ENCODE results near the gene SLC22A12.

The SLC22A12 gene

DNA sequence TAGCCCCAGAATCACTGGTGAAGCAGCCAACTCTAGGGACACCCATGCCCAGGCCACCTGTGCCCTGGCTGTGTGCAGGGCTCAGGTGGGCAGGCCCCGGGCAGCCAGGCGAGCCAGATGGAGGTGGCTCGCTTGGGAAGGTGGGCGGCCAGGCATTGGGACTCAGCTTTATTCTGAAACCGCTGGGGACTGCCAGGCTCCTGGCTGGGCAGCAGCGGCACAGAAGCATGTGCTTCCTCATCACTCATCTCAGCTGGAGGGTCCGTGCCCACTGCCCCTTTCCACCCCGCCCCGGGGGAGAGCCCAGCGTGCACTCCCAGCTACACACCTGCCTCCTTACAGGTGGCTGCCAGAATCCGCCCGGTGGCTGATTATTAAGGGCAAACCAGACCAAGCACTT is 27.1 kb upstream of the SLC22A12 start:
- DNase-seq (ENCODE audit: low read depth in 2 of 2): no peak

DNA sequence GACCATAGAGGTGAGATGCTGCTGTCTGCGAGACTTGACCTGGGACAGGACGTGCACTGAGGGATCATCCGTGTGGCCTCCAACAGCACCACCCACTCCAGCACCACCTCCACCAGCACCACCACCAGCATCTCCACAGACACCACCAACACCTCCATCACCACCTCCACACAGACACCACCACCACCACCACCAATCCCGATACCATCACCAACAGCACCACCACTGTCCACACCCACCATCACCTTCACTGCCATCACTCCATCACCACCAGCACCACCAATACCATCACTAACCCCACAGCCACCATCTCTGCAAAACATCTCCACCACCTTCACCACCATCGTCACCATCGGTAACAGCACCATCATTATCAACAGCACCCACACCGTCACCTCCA is 26.6 kb upstream of the SLC22A12 start:
- no peak for DNase-seq (ENCODE audit: low read depth in 2 of 2)

DNA sequence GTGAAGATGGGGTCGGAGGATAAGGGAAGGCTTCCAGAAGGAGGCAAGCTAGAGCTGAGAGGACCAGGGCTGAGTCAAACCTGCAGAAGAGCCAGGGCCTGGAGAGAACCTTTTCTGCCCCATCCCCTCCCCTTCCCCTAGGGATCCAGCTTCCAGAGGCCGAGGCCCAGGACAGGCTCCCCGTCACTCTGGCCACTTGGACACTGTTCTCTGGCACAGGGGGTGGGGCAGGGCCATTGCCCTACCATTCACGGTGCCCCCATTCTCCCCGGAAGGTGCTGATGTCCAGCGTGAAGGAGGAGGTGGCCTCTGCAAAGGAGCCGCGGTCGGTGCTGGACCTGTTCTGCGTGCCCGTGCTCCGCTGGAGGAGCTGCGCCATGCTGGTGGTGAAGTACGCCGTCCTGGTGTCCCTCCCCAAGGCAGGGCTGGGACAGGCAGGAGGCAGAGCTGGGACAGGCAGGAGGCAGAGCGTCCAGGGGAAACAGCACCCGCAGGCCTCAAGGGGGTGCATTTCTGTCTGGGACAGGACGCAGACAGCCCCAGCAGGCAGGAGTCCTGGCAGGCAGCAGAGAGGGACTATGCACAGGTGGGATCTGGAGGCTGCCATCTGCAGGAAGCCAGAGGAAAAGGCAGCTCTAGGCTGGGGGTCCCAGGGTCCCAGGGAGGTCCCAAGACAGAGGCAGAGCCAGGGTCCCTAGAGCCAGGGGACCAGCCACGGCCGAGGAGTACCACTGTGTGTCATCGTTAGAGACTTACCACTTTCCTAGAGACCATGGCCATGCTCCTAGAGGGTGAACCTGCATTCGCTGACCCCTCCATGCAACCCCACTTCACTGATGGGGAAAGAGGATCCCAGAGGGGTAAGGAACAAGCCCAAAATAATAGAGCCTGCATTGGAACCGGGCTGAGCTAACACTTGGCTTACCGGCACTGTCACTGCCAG is 25.8 kb upstream of the SLC22A12 start:
- DNase-seq (ENCODE audit: low read depth in 2 of 2): no peak

DNA sequence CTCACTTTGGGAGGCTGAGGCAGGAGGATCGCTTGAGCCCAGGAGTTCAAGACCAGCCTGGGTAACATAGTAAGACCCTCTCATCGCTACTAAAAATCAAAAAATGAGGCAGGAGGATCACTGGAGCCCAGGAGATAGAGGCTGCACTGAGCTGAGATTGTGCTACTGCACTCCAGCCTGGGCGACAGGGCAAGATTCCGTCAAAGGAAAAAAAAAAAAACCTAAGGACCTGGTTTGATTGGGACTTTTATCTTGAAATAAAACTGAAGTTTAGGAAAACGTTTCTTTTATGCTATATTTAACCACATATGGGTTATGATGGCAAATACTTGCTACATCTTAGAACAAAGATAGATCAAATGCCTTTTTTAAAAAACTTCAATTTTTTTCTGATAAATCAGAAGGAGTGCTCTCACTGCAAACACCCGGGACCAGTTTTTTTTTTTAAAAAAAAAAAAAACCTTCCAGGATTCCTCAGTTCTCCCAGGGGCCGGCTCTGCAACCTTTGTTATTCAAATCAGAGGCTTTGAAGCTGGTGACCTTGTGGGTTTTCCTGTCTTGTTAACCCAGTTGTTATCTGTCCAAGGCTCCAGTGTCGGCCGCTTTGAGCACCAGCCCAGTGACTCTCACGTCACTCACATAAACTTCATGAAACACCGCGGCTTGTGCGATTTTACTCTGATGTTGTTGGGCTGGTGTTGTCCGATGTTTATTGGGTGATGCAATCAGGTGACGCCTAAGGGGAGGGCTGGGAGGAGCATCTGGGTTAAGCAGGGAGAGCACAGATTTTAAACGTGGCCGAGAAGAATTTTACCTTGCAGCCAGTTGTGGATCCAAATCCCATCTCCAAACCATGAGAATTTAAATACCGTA is 24.7 kb upstream of the SLC22A12 start:
- peak; percentile 6 to 19 for DNase-seq (ENCODE audit: low read depth in 2 of 2)

DNA sequence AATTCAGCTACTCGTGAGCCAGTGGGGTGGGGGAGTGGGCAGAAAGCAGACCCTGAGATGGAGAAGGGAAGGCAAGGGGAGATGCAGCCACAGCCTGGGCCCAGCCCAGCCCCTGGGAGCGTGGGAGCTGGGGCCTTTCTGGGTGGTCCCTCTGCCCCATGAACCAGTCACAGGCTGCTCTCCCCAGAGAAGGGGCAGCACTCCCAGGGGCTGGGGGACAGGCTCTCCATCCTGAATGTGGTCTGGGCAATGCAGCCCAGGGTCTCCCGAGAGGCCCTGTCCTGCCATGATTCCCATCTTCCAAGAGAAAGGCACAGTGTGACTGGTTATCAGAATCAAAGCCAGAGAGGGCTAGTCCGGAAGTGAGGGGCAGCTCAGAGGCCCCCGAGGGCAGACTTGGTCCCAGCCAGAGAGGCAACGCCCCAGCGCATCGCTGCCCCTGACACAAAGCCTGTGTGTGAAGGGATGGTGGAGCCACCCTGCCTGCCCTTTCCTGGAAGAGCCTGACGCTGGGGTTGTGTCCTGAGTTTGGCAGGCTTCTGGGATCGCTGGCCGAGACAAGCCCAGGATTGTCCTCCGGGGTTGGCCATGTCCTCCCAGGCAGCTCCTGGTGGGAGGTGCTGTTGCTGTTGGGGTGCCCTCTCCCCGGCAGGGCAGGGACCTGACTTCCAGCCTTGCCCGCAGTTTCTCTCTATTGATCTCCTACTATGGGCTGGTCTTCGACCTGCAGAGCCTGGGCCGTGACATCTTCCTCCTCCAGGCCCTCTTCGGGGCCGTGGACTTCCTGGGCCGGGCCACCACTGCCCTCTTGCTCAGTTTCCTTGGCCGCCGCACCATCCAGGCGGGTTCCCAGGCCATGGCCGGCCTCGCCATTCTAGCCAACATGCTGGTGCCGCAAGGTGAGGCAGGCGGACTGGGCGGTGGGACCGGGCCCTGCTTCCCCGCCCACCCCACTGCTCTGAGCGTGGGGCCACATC is 23.8 kb upstream of the SLC22A12 start:
- DNase-seq (ENCODE audit: low read depth in 2 of 2): no peak

DNA sequence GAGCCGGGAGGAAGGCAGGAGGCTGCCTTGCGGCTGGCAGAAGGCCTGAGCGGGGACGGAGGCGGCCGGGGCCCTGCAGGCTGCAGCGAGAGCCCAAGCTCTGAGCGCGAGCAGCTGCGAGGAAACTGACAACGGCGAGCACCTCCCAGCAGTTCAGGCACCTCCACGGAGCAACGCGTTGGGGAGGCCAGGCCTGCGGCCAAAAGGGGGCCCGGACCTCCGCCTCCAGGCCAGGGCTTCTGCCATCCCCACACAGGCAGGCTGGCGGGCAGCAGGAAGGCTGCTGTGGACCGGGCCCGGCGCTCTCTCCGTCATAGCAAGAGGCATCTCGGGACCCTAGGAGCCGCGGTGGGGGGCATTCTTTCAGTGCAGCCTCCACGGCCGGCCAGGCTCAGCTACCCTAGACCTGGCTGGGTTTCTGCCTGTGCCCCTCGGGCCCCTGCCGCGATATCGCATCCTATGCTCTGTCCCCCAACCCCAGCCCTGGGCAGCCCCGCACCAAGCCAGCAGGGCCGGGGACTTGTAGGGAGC is 22.9 kb upstream of the SLC22A12 start:
- DNase-seq (ENCODE audit: low read depth in 2 of 2): no peak

DNA sequence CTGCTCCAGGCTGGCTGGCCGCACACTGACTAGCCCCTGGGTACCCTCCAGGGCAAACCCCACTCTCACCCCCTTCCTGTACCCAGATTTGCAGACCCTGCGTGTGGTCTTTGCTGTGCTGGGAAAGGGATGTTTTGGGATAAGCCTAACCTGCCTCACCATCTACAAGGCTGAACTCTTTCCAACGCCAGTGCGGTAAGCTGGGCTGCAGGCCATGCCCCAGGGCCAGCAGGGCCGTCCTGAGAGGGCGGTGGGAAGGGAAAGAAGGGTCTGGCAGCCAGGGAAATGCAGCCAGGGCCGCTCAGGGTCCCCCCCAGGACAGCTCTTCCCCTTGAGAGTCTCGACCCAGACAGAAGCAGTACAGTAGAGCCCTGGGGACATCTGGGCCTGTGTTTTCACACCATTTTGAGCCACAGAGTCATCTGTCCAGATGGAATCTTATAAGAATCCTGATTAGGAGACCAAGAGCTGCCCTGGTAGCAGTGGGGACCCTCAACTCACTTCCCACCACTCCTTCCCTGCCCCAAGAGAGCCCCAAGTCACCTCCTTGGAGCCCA is 22.4 kb upstream of the SLC22A12 start:
- no peak for DNase-seq (ENCODE audit: low read depth in 2 of 2)

DNA sequence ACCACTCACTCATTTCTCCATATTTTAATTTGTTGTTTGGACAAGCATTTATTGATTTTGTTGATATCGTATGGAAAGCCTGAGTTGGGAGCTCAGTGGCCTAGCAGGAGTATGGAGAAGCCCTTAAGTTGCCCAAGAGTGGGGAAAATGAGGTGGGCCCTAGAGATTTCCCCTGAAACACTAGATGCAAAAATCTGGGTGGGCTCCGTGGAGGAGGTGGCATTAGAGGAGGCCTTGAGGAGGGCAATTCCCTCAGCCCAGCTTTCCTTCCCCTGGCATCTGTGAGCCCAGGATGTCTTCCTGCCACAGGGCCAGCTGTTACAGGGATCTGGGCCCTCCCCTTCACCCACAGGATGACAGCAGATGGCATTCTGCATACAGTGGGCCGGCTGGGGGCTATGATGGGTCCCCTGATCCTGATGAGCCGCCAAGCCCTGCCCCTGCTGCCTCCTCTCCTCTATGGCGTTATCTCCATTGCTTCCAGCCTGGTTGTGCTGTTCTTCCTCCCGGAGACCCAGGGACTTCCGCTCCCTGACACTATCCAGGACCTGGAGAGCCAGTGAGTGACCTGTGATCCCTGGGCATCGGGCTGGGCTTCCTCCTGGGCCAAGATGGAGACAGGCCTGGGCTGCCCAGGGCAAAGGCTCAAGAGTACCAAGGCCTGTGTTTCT is 21.6 kb upstream of the SLC22A12 start:
- DNase-seq (ENCODE audit: low read depth in 2 of 2): no peak

DNA sequence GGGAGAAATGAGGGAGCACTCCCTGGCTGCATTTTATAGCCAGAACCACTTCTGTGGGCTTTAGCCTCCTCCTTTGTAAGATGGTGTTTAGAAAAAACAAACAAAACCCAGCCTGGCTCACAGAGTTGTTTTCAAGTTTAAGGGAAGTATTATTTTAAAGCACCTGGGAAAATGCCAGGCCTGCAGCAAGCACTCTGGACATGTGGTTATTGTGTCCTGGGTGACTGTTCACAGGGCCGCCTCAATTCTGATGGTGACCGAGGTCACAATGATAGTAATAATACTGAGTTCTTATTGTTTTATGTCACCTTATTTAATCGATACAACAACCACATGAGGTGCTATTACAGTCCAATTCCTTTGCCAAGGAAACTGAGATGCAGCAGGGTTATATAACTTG is 20.7 kb upstream of the SLC22A12 start:
- no peak for DNase-seq (ENCODE audit: low read depth in 2 of 2)

DNA sequence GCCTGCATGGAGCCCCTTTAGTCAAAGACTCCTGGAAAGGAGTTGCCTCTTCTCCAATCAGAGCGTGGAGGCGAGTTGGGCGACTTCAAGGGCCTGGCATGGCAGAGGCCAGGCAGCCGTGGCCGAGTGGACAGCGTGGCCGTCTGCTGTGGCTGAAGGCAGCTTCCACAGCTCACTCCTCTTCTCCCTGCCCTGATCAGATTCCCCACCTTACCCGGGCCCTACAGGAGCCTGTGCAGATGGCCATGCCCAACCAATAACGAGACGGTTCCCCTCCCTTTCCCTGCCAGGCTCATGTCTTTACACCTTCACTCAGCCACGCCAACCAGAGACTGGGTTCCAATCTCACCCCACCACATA is 20.0 kb upstream of the SLC22A12 start:
- no peak for DNase-seq (ENCODE audit: low read depth in 2 of 2)

DNA sequence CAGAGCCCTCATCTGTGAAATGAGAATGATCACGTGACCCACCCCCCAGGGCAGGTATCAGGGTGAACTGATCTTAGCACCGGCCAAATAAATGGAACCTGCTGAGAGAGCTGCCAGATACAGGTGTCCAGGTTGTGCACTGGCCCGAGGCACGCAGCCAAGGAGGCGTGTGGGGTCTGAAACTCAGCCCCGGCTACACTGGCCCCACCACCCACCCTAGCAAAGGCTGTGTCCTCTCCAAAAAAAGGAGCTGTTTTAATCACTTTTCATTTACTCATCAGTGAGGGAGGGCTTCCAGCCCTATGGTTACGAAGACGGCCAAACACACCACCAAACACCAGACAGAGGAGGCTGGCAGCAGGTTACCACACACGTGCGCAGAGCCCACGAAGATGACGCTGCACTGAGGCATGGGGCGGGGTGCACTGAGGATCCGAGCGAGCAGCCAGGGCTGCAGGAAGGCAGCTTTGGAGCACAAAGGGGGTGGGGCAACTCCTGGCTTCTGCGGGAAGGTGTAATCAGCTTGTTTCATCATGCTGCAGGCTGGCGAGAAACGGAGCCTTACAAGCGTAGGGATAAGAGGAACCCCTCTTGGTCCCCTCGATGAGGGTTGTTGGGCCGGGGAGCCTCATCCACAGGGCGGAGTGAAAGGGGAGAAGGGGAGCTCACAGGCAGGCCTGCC is 19.5 kb upstream of the SLC22A12 start:
- no peak for DNase-seq (ENCODE audit: low read depth in 2 of 2)

DNA sequence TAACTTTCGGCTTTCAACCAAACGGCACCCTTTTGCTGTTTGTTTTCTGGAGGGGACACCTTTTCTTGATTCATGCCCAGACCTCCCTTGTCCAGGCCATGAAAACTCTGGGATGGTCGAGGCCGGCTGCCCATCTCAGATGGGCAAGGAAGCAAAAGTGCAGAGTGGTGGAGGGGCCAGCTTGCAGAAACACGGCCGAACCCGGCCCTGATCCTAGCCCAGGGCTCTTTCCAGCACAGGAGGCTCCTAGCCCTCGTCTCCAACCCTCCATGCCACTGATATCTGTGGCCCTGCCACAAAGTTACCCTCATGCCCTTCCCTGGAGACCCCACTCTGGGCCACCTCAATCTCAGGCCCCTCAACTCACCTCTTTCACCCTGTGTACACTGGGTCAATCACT is 18.9 kb upstream of the SLC22A12 start:
- no peak for DNase-seq (ENCODE audit: low read depth in 2 of 2)

DNA sequence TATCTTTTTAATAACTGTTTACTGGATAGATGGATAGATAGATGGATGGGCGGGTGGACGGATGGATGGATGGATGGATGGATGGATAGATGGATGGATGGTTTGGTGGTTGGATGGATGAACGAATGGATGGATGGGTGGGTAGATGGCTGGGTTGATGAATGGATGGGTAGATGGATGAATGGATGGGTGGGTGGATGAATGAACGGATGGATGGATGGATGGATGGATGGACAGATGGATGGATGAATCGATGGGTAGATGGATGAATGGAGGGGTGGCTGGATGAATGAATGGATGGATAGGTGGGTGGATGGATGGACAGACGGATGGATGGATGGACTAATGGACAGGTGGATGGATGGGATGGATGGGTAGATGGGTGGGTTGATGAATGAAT is 13.8 kb upstream of the SLC22A12 start:
- DNase-seq (ENCODE audit: low read depth in 2 of 2): no peak

DNA sequence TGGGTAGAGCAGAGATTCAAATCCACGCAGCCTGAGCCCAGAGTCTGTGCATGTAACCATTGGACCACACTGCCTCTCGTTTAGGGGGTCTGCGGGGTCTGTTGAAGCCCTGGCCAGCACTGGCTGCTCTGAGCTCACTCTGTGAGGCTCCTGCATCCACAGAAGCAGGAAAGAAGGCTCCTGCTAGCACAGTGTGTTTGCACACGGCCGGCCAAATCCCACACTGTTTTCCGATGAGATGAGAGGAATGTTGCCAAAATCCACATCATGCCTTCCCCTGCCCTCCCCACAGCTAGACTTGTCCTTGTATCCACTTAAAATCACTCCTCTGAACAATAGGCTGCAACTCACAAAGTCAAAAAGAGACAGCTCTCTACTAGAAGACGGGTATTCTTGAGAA is 10.6 kb upstream of the SLC22A12 start:
- DNase-seq (ENCODE audit: low read depth in 2 of 2): no peak

DNA sequence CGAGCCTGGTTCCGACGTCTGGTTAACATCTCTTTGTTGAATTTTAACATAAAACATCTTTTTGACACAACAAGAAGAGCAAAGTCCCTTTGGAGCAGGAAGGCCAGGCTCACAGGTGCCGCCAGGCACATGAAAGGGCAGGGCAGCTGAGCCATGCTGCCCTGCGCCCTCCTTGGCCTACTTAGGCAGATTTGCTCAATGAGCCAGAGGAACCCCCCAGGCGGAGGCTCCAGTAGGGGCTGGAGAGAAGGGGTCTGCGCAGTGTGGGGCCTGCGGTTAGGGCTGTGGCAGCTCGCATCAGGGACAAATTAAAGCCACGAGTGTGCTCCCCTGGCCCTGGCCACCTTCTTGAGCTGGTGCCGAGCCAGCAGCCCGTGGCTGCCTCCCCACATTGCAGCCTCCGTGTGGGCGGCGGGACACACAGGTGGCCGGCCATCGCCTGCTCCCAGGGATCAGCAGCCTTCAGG is 9.9 kb upstream of the SLC22A12 start:
- no peak for DNase-seq (ENCODE audit: low read depth in 2 of 2)

DNA sequence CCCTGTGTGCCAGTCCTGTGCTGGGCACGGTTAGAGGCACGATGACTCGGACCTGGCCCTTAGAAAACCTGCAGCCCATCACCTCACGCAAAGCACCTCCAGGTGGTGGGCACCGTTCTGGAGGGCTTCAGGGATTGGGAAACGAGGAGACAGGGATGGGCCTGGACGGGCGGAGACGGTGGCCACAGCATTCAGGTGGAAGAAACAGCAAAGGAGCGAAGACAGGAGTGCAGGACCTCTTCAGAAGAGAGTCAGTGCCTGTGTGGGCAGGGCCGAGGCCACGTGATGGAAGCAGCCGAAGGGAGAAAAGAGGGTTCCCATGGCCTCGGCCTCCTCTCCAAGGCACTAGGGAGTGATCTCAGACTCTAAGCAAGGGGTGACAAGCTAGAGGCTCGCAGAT is 8.1 kb upstream of the SLC22A12 start:
- DNase-seq (ENCODE audit: low read depth in 2 of 2): no peak

DNA sequence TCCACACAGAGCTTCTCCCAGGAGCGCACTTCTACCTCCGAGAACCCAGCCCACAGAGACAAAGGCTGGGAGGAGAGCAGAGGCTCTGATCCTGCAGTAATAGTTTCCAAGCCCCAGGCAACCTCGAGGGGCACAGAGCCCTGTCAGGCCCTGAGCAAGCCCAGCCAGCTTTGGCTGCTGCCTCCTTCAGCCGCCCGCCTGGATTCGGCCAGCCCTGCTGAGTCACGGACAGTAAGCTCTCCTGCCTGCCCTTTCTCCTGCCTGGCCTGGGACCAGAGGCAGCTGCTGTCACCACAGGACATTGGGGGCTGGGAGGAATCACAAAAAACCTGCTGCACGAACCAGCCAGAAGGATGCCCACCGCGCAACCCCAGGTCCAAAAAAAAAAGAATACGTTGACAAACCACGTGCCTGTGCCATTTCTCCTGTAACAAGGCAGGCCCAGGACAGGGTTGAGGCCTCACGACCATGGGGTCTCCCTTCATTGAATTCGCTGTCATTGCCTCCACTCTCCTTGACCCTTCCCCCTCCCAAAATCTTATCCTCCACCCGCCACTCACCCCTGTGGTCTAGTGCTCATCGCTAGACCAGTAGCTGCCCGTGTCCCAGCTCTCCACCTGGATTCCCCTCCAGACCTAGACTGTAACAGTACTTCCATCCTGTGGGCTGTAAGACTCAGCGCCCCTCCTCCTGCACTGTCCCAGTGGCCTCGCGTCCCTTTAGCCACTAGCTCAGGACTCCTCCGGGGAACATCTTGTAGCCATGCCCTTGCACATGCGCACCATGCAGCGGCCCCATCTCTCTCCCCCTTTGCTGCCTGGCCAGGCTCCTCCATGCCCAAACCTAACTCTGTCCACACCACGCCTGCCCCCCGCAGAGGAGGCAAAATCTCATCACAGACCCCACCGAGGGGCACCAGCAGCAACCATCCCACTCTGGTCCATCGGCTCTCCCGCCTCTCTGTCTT is 7.4 kb upstream of the SLC22A12 start:
- no peak for DNase-seq (ENCODE audit: low read depth in 2 of 2)

DNA sequence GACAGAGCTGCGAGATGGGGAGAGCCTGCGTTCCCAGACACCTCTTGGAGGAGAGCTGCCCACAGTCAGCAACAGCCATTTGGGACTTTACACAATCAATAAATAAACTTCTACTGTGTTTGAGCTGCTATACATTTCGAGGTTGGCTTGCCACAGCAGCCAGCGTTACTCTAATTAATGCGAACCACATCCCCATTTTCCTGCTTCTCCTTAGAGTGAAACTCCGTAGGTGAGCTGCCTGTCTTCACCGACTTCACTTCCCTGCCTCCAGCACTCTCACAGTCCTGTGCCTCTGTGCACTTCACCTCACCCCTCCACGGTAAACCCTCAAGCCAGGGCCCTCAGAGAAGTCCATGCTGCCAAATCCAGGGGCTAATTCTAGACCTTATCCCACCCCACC is 5.9 kb upstream of the SLC22A12 start:
- DNase-seq (ENCODE audit: low read depth in 2 of 2): no peak

DNA sequence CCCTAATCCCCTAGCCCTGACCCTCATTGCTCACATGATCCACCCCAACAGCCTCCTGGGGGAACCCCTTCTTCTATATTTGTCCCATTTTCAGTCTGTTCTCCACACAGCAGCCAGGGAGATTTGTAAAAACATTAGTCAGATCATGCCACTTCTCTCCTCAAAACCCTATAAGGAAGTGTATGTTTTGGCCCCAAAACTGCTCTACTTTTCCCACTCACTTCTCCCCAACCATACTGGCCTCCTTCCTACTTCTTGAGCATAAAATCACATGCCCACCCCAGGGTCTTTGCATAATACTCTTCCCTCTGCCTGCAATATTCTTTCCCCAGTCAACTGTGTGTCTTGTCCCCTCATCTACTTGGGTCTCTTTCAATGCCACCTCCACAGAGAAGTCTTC is 4.7 kb upstream of the SLC22A12 start:
- DNase-seq (ENCODE audit: low read depth in 2 of 2): no peak

Data from stimulated activated CD4-positive, alpha-beta T cell treated with anti-CD3 and anti-CD28 coated beads, Interleukin-4, amount 100 ng/mL, for 48 hours (primary cell).